ENCODE results near the gene LMNA. TPM values are rescaled to one million over a fixed set of nuclear protein-coding genes. Genes with fewer than 3 reads are reported as not detected.
A peak's percentile ranks its signal among the peaks of the same experiment; 100 is the strongest.

Gene LMNA
- total and polyA plus RNA-seq, 2 experiments from 2014 or later = 208 to 345 TPM

DNA sequence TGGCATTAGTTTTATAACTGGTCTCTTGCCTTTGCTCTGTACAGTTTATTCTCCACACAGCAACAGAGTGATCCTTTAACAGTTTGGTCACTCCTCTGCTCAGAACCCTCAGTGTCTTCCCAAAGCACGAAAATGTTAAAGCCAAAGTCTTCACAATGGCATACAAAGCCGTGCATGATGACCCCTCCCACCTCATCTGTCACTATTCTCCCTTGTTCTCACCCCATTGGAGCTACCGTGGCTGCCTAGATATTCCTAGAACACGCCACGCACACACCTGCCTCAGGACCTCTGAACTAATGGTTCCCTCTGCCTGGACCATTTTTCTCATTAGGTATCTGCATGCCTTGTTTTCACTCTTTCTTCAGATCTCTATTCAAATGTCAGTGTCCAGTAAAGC is 30.2 kb downstream of the LMNA start:
- no peaks in the 10 kb centered on the region for H3K36me3 ChIP-seq (replicated peaks; ENCODE audit: insufficient read depth, low read depth)
- no peaks in the 10 kb centered on the region for H3K9me3 ChIP-seq (ENCODE audit: low read depth)
- H3K27ac ChIP-seq = no peak overlapping the region
- no peak overlapping the region for H2AFZ ChIP-seq
- no peaks in the 10 kb centered on the region for H4K20me1 ChIP-seq (ENCODE audit: insufficient read depth, poor library complexity, severe bottlenecking)
- no peaks in the 10 kb centered on the region for H3K27me3 ChIP-seq
- no peaks in the 10 kb centered on the region for H3K79me2 ChIP-seq
- H3K9me2 ChIP-seq (replicated peaks; ENCODE audit: insufficient read depth) = no peaks in the 10 kb centered on the region
- H3K4me1 ChIP-seq (ENCODE audit: insufficient read depth) = peaks cover 13% of the 10 kb centered on the region
- DNase-seq (ENCODE audit: low spot score) = no peak
- no peak for TF ChIP-seq EZH2 (IDR thresholded peaks at IDR 0.05; ENCODE audit: borderline replicate concordance)
- H3K4me3 ChIP-seq = no peak overlapping the region
- no peak overlapping the region for H3K4me2 ChIP-seq
- 78% methylated on average over 5 of the region's 5 CpGs for WGBS (ENCODE audit: low lambda C conversion rate, missing lambda C conversion rate)

GRCh38 chr1:156145650-156146019 is 31.1 kb downstream of the LMNA start:
- H4K20me1 ChIP-seq (ENCODE audit: insufficient read depth, poor library complexity, severe bottlenecking) = no peaks in the 10 kb centered on the region
- no peaks in the 10 kb centered on the region for H3K27me3 ChIP-seq
- no peak for TF ChIP-seq EZH2phosphoT487 (IDR thresholded peaks at IDR 0.05; ENCODE audit: low read depth, severe bottlenecking, unreplicated experiment)
- TF ChIP-seq CTCF (IDR thresholded peaks at IDR 0.05; ENCODE audit: poor library complexity) = no peak
- TF ChIP-seq EZH2 (IDR thresholded peaks at IDR 0.05; ENCODE audit: borderline replicate concordance) = no peak
- no peak overlapping the region for H2AFZ ChIP-seq
- no peaks in the 10 kb centered on the region for H3K79me2 ChIP-seq
- 80% methylated on average over 2 of the region's 2 CpGs for WGBS (ENCODE audit: low lambda C conversion rate, missing lambda C conversion rate)
- H3K4me2 ChIP-seq = no peak overlapping the region
- no peak overlapping the region for H3K4me3 ChIP-seq
- H3K36me3 ChIP-seq (replicated peaks; ENCODE audit: insufficient read depth, low read depth) = no peaks in the 10 kb centered on the region
- DNase-seq (ENCODE audit: low spot score) = no peak
- H3K27ac ChIP-seq = no peak overlapping the region
- peaks cover 13% of the 10 kb centered on the region for H3K4me1 ChIP-seq (ENCODE audit: insufficient read depth)
- no peaks in the 10 kb centered on the region for H3K9me2 ChIP-seq (replicated peaks; ENCODE audit: insufficient read depth)
- H3K9me3 ChIP-seq (ENCODE audit: low read depth) = no peaks in the 10 kb centered on the region

DNA sequence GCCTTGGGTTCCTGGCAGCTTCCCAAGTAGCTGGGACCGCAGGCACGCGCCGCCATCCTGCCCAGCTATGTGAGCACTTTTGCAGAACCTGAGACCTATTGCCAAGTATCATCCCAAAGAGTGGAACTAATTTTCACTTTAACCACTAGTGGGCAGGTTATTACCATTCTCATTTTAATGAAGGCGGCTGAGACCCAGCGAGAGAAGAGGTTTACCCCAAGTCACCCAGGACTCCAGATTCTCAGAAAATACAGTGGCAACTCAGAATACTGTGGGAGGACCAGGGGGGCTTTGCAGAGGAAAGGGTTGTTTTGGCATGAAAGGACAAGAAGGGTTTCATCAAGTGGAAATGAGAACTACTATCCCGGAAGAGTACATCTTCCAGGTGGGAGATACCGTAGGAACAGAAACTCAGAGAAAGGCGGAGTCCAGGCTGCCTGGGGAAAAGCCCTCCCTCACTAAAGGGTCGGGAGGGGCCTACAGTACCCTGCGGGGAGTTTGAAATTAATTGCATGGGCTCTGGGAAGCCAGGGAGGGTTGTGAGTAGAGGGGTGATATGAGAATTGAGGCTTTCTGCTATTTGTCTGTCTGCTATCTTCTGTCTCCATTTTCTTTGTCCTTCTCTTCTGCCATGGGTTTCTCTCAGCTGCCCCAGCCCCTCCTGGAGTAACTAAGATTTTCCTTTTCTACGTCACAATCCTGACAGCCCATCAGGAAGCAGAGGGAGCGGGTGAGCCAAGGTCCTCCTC is 31.7 kb downstream of the LMNA start:
- H3K36me3 ChIP-seq (replicated peaks; ENCODE audit: insufficient read depth, low read depth) = no peaks in the 10 kb centered on the region
- H3K4me3 ChIP-seq = no peak overlapping the region
- H3K9me2 ChIP-seq (replicated peaks; ENCODE audit: insufficient read depth) = no peaks in the 10 kb centered on the region
- no peaks in the 10 kb centered on the region for H4K20me1 ChIP-seq (ENCODE audit: insufficient read depth, poor library complexity, severe bottlenecking)
- H3K79me2 ChIP-seq = no peaks in the 10 kb centered on the region
- TF ChIP-seq EZH2phosphoT487 (IDR thresholded peaks at IDR 0.05; ENCODE audit: low read depth, severe bottlenecking, unreplicated experiment) = no peak
- peak; percentile 76 for TF ChIP-seq CTCF (IDR thresholded peaks at IDR 0.05; ENCODE audit: poor library complexity)
- TF ChIP-seq EZH2 (IDR thresholded peaks at IDR 0.05; ENCODE audit: borderline replicate concordance) = no peak
- H3K27me3 ChIP-seq = no peaks in the 10 kb centered on the region
- peak overlapping the region; percentile 38 for H2AFZ ChIP-seq
- WGBS (ENCODE audit: low lambda C conversion rate, missing lambda C conversion rate) = 20% methylated on average over 13 of the region's 13 CpGs
- H3K27ac ChIP-seq = peak overlapping the region; percentile 36
- H3K4me1 ChIP-seq (ENCODE audit: insufficient read depth) = peaks cover 13% of the 10 kb centered on the region
- peak overlapping the region; percentile 70 for H3K4me2 ChIP-seq
- H3K9me3 ChIP-seq (ENCODE audit: low read depth) = no peaks in the 10 kb centered on the region
- peak; percentile 84 for DNase-seq (ENCODE audit: low spot score)

GRCh38 chr1:156146769-156147405 is 32.4 kb downstream of the LMNA start:
- DNase-seq (ENCODE audit: low spot score) = no peak
- Histone ChIP-seq H3K79me2 (no peaks in the 10 kb centered on the region), H3K27ac (peak overlapping the region; percentile 36), H3K4me3 (no peak overlapping the region), H2AFZ (peak overlapping the region; percentile 38), H3K27me3 (no peaks in the 10 kb centered on the region), H4K20me1 (ENCODE audit: insufficient read depth, poor library complexity, severe bottlenecking) (no peaks in the 10 kb centered on the region), H3K4me1 (ENCODE audit: insufficient read depth) (peaks cover 13% of the 10 kb centered on the region), H3K9me2 (replicated peaks; ENCODE audit: insufficient read depth) (no peaks in the 10 kb centered on the region), H3K9me3 (ENCODE audit: low read depth) (no peaks in the 10 kb centered on the region), H3K36me3 (replicated peaks; ENCODE audit: insufficient read depth, low read depth) (no peaks in the 10 kb centered on the region), H3K4me2 (peak overlapping the region; percentile 70)
- TF ChIP-seq EZH2 (IDR thresholded peaks at IDR 0.05; ENCODE audit: borderline replicate concordance) (no peak), CTCF (IDR thresholded peaks at IDR 0.05; ENCODE audit: poor library complexity) (no peak), EZH2phosphoT487 (IDR thresholded peaks at IDR 0.05; ENCODE audit: low read depth, severe bottlenecking, unreplicated experiment) (no peak)
- WGBS (ENCODE audit: low lambda C conversion rate, missing lambda C conversion rate) = 61% methylated on average over 9 of the region's 9 CpGs

Data from hepatocyte (in vitro differentiated cells).